ENCODE data around the gene ARFGAP1. TPM values are rescaled to one million over a fixed set of nuclear protein-coding genes. Genes with fewer than 3 reads are reported as not detected.
A peak's percentile ranks its signal among the peaks of the same experiment; 100 is the strongest.

ARFGAP1 gene
- total RNA-seq, 1 donor from 2014 or later: 66.2 TPM

DNA sequence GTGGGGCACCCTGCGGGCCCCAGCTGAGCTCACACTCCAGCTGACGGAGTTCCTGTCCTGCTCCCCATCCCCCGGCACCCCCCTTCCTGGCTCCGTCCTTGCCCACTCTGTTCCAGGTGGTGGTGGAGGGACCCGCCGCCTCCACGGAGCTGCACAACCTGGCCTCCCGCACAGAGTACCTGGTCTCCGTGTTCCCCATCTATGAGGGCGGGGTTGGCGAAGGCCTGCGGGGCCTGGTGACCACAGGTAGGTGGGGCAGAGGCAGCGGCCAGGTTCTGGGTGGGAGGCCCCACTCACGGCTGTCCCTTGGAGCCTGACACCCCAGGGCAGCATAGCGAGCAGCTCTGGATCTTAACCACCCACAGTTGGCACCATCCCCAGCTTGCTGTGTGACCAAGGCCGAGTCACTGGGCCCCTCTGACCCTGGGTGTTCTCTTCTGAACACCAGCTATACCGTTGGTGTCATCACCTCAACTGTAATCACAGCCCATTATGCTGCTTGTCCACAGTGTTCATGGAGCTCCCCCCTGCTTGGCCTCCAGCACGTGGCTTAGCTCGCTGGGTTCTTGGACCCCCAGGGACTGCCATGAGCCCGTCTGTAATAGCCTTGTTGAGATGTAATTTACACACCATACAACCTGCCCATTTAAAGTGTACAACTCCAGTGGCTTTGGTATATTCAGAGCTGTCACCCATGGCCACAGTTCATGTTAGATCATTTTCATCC lies 37.8 kb downstream of the ARFGAP1 start:
- Histone ChIP-seq H3K27me3 (ENCODE audit: low read depth) (peaks cover 51% of the 10 kb centered on the region), H3K4me3 (no peak overlapping the region), H3K27ac (no peak overlapping the region), H3K36me3 (no peaks in the 10 kb centered on the region), H3K4me1 (peaks cover 16% of the 10 kb centered on the region), H3K9me3 (no peaks in the 10 kb centered on the region)
- ATAC-seq (no peak), DNase-seq (no peak)
- TF ChIP-seq, protein P1, sequence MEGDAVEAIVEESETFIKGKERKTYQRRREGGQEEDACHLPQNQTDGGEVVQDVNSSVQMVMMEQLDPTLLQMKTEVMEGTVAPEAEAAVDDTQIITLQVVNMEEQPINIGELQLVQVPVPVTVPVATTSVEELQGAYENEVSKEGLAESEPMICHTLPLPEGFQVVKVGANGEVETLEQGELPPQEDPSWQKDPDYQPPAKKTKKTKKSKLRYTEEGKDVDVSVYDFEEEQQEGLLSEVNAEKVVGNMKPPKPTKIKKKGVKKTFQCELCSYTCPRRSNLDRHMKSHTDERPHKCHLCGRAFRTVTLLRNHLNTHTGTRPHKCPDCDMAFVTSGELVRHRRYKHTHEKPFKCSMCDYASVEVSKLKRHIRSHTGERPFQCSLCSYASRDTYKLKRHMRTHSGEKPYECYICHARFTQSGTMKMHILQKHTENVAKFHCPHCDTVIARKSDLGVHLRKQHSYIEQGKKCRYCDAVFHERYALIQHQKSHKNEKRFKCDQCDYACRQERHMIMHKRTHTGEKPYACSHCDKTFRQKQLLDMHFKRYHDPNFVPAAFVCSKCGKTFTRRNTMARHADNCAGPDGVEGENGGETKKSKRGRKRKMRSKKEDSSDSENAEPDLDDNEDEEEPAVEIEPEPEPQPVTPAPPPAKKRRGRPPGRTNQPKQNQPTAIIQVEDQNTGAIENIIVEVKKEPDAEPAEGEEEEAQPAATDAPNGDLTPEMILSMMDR (IDR thresholded peaks at IDR 0.05): no peak
- intact Hi-C loops (cut with DNase I): no loop called here

DNA sequence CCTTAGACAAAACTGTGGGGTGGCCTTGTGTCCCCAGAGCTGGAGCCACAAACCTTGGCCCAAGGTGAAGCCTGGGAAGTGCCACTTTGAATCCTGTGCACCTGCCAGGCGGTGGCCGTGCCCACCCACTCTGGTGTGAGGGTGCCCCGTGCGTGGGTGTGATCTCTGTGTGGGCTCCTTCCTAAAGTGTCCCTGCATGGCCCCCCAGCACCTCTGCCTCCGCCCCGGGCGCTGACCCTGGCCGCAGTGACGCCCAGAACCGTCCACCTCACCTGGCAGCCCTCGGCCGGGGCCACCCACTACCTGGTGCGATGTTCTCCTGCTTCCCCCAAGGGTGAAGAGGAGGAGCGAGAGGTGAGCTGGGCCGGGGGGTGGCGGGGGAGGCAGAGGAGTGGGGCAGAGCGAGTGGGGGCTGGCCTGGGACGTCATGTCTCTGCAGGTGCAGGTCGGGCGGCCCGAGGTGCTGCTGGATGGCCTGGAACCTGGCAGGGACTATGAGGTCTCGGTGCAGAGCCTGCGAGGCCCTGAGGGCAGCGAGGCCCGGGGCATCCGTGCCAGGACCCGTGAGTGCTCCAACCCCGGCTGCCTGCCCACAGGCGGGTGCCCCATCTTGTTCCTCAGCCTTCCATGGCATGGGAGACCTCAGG lies 38.7 kb downstream of the ARFGAP1 start:
- DNase-seq (no peak), ATAC-seq (no peak)
- Histone ChIP-seq H3K4me1 (peaks cover 16% of the 10 kb centered on the region), H3K27me3 (ENCODE audit: low read depth) (peaks cover 43% of the 10 kb centered on the region), H3K36me3 (no peaks in the 10 kb centered on the region), H3K9me3 (no peaks in the 10 kb centered on the region), H3K4me3 (no peak overlapping the region), H3K27ac (no peak overlapping the region)
- TF ChIP-seq, protein P1 (IDR thresholded peaks at IDR 0.05): no peak
- intact Hi-C loops (cut with DNase I): no loop called here

DNA sequence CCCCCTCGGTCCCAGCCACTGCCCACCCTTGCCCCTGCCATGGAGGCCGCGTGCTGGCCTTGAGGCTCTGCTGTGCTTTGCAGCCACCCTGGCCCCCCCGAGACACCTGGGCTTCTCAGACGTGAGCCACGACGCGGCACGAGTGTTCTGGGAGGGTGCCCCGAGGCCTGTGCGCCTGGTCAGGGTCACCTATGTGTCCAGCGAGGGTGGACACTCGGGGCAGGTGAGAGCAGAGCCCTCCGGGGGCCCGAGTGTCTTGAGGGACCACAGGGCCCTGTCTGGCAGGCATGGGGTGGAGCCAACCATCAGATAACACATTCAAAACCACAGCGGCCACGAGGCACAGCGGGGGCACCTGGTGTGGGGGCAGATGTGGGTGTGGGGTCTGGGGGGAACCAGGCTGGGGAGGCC lies 39.2 kb downstream of the ARFGAP1 start:
- ATAC-seq (no peak), DNase-seq (no peak)

DNA sequence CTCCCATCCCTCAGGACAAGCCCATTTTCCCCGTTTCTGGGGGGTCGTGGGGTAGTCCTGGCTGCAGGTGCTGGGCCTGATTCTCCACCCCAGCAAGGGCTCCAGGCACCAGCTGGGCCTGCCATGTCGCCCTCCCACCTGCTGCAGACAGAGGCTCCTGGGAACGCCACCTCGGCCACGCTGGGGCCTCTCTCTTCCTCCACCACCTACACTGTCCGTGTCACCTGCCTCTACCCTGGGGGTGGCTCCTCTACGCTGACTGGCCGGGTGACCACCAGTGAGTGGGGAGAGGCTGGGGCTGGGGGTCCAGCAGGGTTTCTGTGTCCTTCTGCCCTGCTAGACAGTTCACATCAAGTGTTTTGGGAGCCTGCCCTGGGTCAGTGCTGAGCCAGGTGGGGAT lies 39.7 kb downstream of the ARFGAP1 start:
- intact Hi-C loops (cut with DNase I): no loop called here
- TF ChIP-seq, protein P1 (IDR thresholded peaks at IDR 0.05): no peak
- Histone ChIP-seq H3K36me3 (no peaks in the 10 kb centered on the region), H3K27ac (no peak overlapping the region), H3K9me3 (no peaks in the 10 kb centered on the region), H3K4me3 (no peak overlapping the region), H3K27me3 (ENCODE audit: low read depth) (peaks cover 37% of the 10 kb centered on the region), H3K4me1 (peaks cover 16% of the 10 kb centered on the region)
- no peak for DNase-seq
- ATAC-seq: no peak

More for the DNA sequence above, 39.2 kb downstream of the ARFGAP1 start:
- H3K9me3 ChIP-seq: no peaks in the 10 kb centered on the region
- no peak overlapping the region for H3K4me3 ChIP-seq
- TF ChIP-seq, protein P1 (IDR thresholded peaks at IDR 0.05): no peak
- intact Hi-C loops (cut with DNase I): no loop called here
- peaks cover 42% of the 10 kb centered on the region for H3K27me3 ChIP-seq (ENCODE audit: low read depth)
- H3K27ac ChIP-seq: no peak overlapping the region
- H3K36me3 ChIP-seq: no peaks in the 10 kb centered on the region
- H3K4me1 ChIP-seq: peaks cover 16% of the 10 kb centered on the region

DNA sequence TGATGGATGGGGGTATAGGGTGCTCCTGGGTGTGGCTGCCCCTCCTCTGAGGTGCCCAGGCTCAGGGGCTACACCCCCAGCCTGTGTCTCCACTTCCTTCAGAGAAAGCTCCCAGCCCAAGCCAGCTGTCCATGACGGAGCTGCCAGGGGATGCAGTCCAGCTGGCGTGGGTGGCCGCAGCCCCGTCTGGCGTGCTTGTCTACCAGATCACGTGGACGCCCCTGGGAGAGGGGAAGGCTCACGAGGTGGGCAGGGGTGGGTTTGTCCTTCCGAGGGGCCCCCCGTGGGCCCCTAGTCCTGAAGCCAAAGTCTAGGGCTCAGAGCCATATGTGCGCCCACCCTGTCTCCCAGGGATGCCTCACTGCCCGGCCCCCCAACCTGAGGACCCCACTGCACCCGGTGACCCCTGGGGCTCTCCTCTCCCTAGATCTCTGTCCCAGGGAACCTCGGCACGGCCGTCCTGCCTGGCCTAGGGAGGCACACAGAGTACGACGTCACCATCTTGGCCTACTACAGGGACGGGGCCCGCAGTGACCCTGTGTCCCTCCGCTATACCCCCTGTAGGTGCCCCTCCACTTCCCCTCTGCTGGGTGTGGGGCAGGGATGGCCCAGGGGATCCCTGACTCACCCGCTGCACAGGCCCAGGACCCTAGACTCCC lies 40.2 kb downstream of the ARFGAP1 start:
- TF ChIP-seq, protein P1 (IDR thresholded peaks at IDR 0.05): no peak
- Histone ChIP-seq H3K36me3 (no peaks in the 10 kb centered on the region), H3K27ac (no peak overlapping the region), H3K4me3 (no peak overlapping the region), H3K4me1 (peaks cover 16% of the 10 kb centered on the region), H3K27me3 (ENCODE audit: low read depth) (peaks cover 32% of the 10 kb centered on the region), H3K9me3 (no peaks in the 10 kb centered on the region)
- intact Hi-C loops (cut with DNase I): no loop called here
- DNase-seq: no peak
- ATAC-seq: peak in 1 of 2 donors; percentile 6

Measured in lower lobe of right lung (tissue), 2 donors.